Activated T-cell treated with anti-CD3 and anti-CD28 coated beads, Interleukin-2, amount 50 U/mL, for 72 hours (primary cell): ENCODE results near the gene ZNF71. TPM values are rescaled to one million over a fixed set of nuclear protein-coding genes. Genes with fewer than 3 reads are reported as not detected.

ENCODE experiments used
- ATAC-seq, 2 donors: fragments of 150-1000 bp; cut with Tn5 transposase; replicated peaks in 1 of 2; 2 replicates each; pipeline ENCODE4 v1.10.0; 2021; ENCODE audit warnings: moderate library complexity in 2 of 2, mild to moderate bottlenecking in 1 of 2
- DNase-seq, 2 donors: peaks; one replicate each; pipeline ENCODE4 v3.0.0; 2021 to 2022; ENCODE audit warnings: mixed read lengths in 1 of 2
- H3K27ac Mint-ChIP-seq: one replicate; pipeline ENCODE4 v1.8.0; 2022; ENCODE audit warnings: mild to moderate bottlenecking, moderate library complexity, mixed read lengths
- H3K27me3 Mint-ChIP-seq: one replicate; pipeline ENCODE4 v1.8.0; 2022; ENCODE audit warnings: low read depth, mixed read lengths
- H3K36me3 Mint-ChIP-seq, 2 donors: one replicate each; pipeline ENCODE4 v1.8.0; 2022; ENCODE audit warnings: mixed read lengths in 2 of 2, mild to moderate bottlenecking in 1 of 2; ENCODE audit not compliant: insufficient read depth in 2 of 2
- H3K4me1 Mint-ChIP-seq: one replicate; pipeline ENCODE4 v1.8.0; 2022; ENCODE audit warnings: low read depth, mixed read lengths
- H3K4me3 Mint-ChIP-seq, 2 donors: one replicate each; pipeline ENCODE4 v1.8.0; 2022; ENCODE audit warnings: mild to moderate bottlenecking in 2 of 2, mixed read lengths in 2 of 2, moderate library complexity in 2 of 2
- H3K9me3 Mint-ChIP-seq, 2 donors: one replicate each; pipeline ENCODE4 v1.8.0; 2022; ENCODE audit warnings: mixed read lengths in 2 of 2
- total RNA-seq, 2 donors: library from RNA; stranded (reverse); gene quantifications; one replicate each; pipeline ENCODE4 v1.2.3, GENCODE V29; 2022

The ZNF71 gene
- total RNA-seq, result 1 to 10 TPM; 5.8 to 6.9 TPM

- Mint-ChIP-seq H3K9me3 (peaks cover 18 to 23% of the 10 kb centered on the region in 2 donors), H3K4me3 (peak within 1 kb of the TSS; percentile 80 to 87), H3K27me3 (no peaks in the 10 kb centered on the region)
Observed at GRCh38 chr19:56594783-56595547, at the start of gene ZNF71. TSS of gene ZNF71 (plus strand) at chr19:56595302. CDS start at chr19:56601559, 6,257 bp downstream.

GRCh38 chr19:56547535-56547934, 47.6 kb upstream of the ZNF71 start:
- Mint-ChIP-seq H3K27ac (no peak overlapping the region), H3K36me3 (peaks cover 32 to 47% of the 10 kb centered on the region in 2 donors), H3K27me3 (no peaks in the 10 kb centered on the region), H3K4me3 (no peak overlapping the region), H3K4me1 (no peaks in the 10 kb centered on the region), H3K9me3 (peaks cover 11 to 25% of the 10 kb centered on the region in 2 donors)
- DNase-seq (no peak), ATAC-seq (no peak)

More at GRCh38 chr19:56594783-56595547, at the start of gene ZNF71:
- peak; percentile 92 for DNase-seq
- Mint-ChIP-seq H3K27ac (peak within 1 kb of the TSS; percentile 95), H3K36me3 (peaks cover 26 to 45% of the 10 kb centered on the region in 2 donors), H3K4me1 (peaks cover 24% of the 10 kb centered on the region)
- peak; percentile 95 to 96 for ATAC-seq

GRCh38 chr19:56554272-56554869, 40.7 kb upstream of the ZNF71 start:
- no peaks in the 10 kb centered on the region for H3K4me1 Mint-ChIP-seq
- peaks cover 31 to 34% of the 10 kb centered on the region in 2 donors for H3K9me3 Mint-ChIP-seq
- no peaks in the 10 kb centered on the region for H3K27me3 Mint-ChIP-seq
- no peak overlapping the region for H3K4me3 Mint-ChIP-seq
- no peak overlapping the region for H3K27ac Mint-ChIP-seq
- H3K36me3 Mint-ChIP-seq, result peaks cover 40 to 48% of the 10 kb centered on the region in 2 donors
- DNase-seq (no peak), ATAC-seq (no peak)

GRCh38 chr19:56562766-56563165, 32.3 kb upstream of the ZNF71 start:
- Mint-ChIP-seq H3K27me3 (no peaks in the 10 kb centered on the region), H3K9me3 (peaks cover 28 to 38% of the 10 kb centered on the region in 2 donors), H3K4me1 (peaks cover 11% of the 10 kb centered on the region), H3K4me3 (no peak overlapping the region), H3K36me3 (peaks cover 33 to 38% of the 10 kb centered on the region in 2 donors), H3K27ac (no peak overlapping the region)
- no peak for ATAC-seq
- DNase-seq, result no peak

GRCh38 chr19:56566904-56567273, 28.2 kb upstream of the ZNF71 start:
- Mint-ChIP-seq H3K9me3 (peaks cover 15 to 31% of the 10 kb centered on the region in 2 donors), H3K4me3 (peak overlapping the region; percentile 84 to 91), H3K27ac (no peak overlapping the region), H3K4me1 (peaks cover 14% of the 10 kb centered on the region), H3K27me3 (no peaks in the 10 kb centered on the region), H3K36me3 (peaks cover 39 to 58% of the 10 kb centered on the region in 2 donors)
- peak; percentile 37 to 45 for DNase-seq
- peak; percentile 41 to 45 for ATAC-seq

GRCh38 chr19:56567274-56568120, 27.6 kb upstream of the ZNF71 start, which contains the start of gene ZNF470:
TSS of gene ZNF470 (plus strand) at chr19:56567468. CDS start at chr19:56570312, 2,844 bp downstream.
- Mint-ChIP-seq H3K4me3 (peak within 1 kb of the TSS; percentile 84 to 91), H3K36me3 (peaks cover 39 to 62% of the 10 kb centered on the region in 2 donors), H3K4me1 (peaks cover 14% of the 10 kb centered on the region), H3K27ac (no peak within 1 kb of the TSS), H3K9me3 (peaks cover 15 to 27% of the 10 kb centered on the region in 2 donors), H3K27me3 (no peaks in the 10 kb centered on the region)
- ATAC-seq (peak; percentile 98), DNase-seq (peak; percentile 89 to 94)

- ATAC-seq (no peak), DNase-seq (no peak)
- peaks cover 5% of the 10 kb centered on the region for H3K4me1 Mint-ChIP-seq
Observed at GRCh38 chr19:56572589-56572988, 22.5 kb upstream of the ZNF71 start.

GRCh38 chr19:56573914-56574313, 21.2 kb upstream of the ZNF71 start:
- no peak overlapping the region for H3K4me3 Mint-ChIP-seq
- no peaks in the 10 kb centered on the region for H3K27me3 Mint-ChIP-seq
- H3K9me3 Mint-ChIP-seq, result peaks cover 15 to 38% of the 10 kb centered on the region in 2 donors
- no peaks in the 10 kb centered on the region for H3K4me1 Mint-ChIP-seq
- no peak overlapping the region for H3K27ac Mint-ChIP-seq
- DNase-seq (no peak), ATAC-seq (no peak)
- peaks cover 39 to 81% of the 10 kb centered on the region in 2 donors for H3K36me3 Mint-ChIP-seq

More at GRCh38 chr19:56572589-56572988, 22.5 kb upstream of the ZNF71 start:
- H3K9me3 Mint-ChIP-seq, result peaks cover 12 to 35% of the 10 kb centered on the region in 2 donors
- H3K27me3 Mint-ChIP-seq, result no peaks in the 10 kb centered on the region
- H3K36me3 Mint-ChIP-seq, result peaks cover 35 to 83% of the 10 kb centered on the region in 2 donors
- no peak overlapping the region for H3K4me3 Mint-ChIP-seq
- no peak overlapping the region for H3K27ac Mint-ChIP-seq

GRCh38 chr19:56577719-56578602, 17.1 kb upstream of the ZNF71 start:
- DNase-seq (no peak), ATAC-seq (no peak)
- no peaks in the 10 kb centered on the region for H3K4me1 Mint-ChIP-seq
- H3K9me3 Mint-ChIP-seq, result peaks cover 21 to 45% of the 10 kb centered on the region in 2 donors
- peaks cover 38 to 65% of the 10 kb centered on the region in 2 donors for H3K36me3 Mint-ChIP-seq
- no peak overlapping the region for H3K4me3 Mint-ChIP-seq
- H3K27ac Mint-ChIP-seq, result no peak overlapping the region
- H3K27me3 Mint-ChIP-seq, result no peaks in the 10 kb centered on the region

- no peak for DNase-seq
- peak overlapping the region; percentile 95 for H3K27ac Mint-ChIP-seq
- peaks cover 26 to 43% of the 10 kb centered on the region in 2 donors for H3K36me3 Mint-ChIP-seq
Observed at GRCh38 chr19:56594446-56594782, 688 bp upstream of the ZNF71 start.

GRCh38 chr19:56595548-56595899, 422 bp downstream of the ZNF71 start:
- Mint-ChIP-seq H3K4me1 (peaks cover 24% of the 10 kb centered on the region), H3K4me3 (peak overlapping the region; percentile 80 to 87), H3K27ac (peak overlapping the region; percentile 1), H3K9me3 (peaks cover 17 to 25% of the 10 kb centered on the region in 2 donors), H3K27me3 (no peaks in the 10 kb centered on the region), H3K36me3 (peaks cover 28 to 45% of the 10 kb centered on the region in 2 donors)
- ATAC-seq (peak; percentile 46 to 58), DNase-seq (no peak)

More at GRCh38 chr19:56594446-56594782, 688 bp upstream of the ZNF71 start:
- Mint-ChIP-seq H3K4me3 (peak overlapping the region; percentile 80 to 87), H3K9me3 (peaks cover 18 to 23% of the 10 kb centered on the region in 2 donors), H3K27me3 (no peaks in the 10 kb centered on the region), H3K4me1 (peaks cover 24% of the 10 kb centered on the region)
- ATAC-seq, result no peak

- ATAC-seq, result no peak
- Mint-ChIP-seq H3K4me1 (peaks cover 24% of the 10 kb centered on the region), H3K27ac (no peak overlapping the region), H3K4me3 (no peak overlapping the region), H3K9me3 (peaks cover 16 to 27% of the 10 kb centered on the region in 2 donors), H3K36me3 (peaks cover 36 to 48% of the 10 kb centered on the region in 2 donors), H3K27me3 (no peaks in the 10 kb centered on the region)
- DNase-seq, result no peak
Observed at GRCh38 chr19:56596676-56597075, 1.6 kb downstream of the ZNF71 start.
